Gastroesophageal sphincter (tissue), 3 donors: ENCODE results near the gene TRIM43B.
"Not testable (repeated sequence)": the region's sequence is repeated elsewhere in the genome, so short reads cannot be mapped to it uniquely, and the experiment has no call there.

Experiments used
- EP300 ChIP-seq: sonication (generic); formaldehyde crosslinking; IDR thresholded peaks from one replicate; pipeline ENCODE4 v1.6.1; 2017; ENCODE audit warnings: antibody characterized with exemption, mild to moderate bottlenecking
- POLR2A ChIP-seq, 2 donors: fragments of 450-650 bp; IDR thresholded peaks; one replicate each; pipeline ENCODE4 v1.6.1; 2017; ENCODE audit warnings: antibody characterized with exemption in 2 of 2, mild to moderate bottlenecking in 2 of 2, moderate library complexity in 1 of 2
- POLR2AphosphoS5 ChIP-seq: sonication (generic); formaldehyde crosslinking; IDR thresholded peaks from one replicate; pipeline ENCODE4 v1.6.1; 2017; ENCODE audit warnings: antibody characterized with exemption
- TF ChIP-seq, protein P1 (sequence below), 4 experiments: fragments of 200-600 bp in 2 of 4; fragments of 450-650 bp in 2 of 4; sonication (generic) in 1 of 4; IDR thresholded peaks; one replicate each; pipeline ENCODE4 v1.5.1; 2017 to 2019; ENCODE audit warnings: antibody characterized with exemption in 4 of 4, mild to moderate bottlenecking in 2 of 4, moderate library complexity in 2 of 4

DNA sequence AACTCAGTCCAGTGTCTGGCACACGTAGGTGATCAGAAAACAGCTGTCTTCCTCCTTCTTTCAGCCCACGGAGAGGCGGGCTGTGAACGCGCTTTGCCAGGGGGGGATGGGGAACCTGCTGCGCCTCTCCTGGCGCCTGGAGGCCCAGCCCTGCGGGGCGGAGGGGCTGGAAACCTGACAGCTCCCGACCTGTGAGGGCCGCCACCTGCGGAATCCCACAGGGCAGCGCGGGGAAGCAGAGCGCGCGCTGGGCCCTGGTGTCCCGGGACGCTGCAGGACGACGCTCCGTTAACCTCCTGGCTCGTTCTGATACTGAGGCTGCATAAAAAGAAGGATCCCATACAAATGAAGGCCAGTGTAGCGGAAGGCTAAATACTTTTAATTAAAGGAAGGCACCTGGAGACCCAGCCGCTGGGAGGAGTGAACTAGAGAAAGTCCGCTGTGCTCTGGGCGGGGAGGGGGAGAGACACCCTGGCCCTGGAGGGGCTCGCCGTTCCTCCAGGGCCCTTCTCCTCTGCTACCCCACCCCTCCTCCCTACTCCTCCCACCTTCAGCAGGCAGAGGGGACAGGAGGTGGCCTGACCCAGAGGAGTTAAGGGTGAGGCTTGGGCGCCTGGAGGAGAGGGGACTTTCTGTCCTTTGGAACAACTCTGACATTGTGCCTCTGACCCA is 57.2 kb downstream of the TRIM43B start:
- TF ChIP-seq, protein P1, sequence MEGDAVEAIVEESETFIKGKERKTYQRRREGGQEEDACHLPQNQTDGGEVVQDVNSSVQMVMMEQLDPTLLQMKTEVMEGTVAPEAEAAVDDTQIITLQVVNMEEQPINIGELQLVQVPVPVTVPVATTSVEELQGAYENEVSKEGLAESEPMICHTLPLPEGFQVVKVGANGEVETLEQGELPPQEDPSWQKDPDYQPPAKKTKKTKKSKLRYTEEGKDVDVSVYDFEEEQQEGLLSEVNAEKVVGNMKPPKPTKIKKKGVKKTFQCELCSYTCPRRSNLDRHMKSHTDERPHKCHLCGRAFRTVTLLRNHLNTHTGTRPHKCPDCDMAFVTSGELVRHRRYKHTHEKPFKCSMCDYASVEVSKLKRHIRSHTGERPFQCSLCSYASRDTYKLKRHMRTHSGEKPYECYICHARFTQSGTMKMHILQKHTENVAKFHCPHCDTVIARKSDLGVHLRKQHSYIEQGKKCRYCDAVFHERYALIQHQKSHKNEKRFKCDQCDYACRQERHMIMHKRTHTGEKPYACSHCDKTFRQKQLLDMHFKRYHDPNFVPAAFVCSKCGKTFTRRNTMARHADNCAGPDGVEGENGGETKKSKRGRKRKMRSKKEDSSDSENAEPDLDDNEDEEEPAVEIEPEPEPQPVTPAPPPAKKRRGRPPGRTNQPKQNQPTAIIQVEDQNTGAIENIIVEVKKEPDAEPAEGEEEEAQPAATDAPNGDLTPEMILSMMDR (IDR thresholded peaks at IDR 0.05) = not testable (repeated sequence)
- TF ChIP-seq POLR2AphosphoS5; POLR2A (IDR thresholded peaks at IDR 0.05); EP300: not testable (repeated sequence)
